Measurements from ENCODE around the gene CCDC91. TPM values are rescaled to one million over a fixed set of nuclear protein-coding genes. Genes with fewer than 3 reads are reported as not detected.

The CCDC91 gene
- polyA plus RNA-seq, 1 donor, result 20.6 TPM

DNA sequence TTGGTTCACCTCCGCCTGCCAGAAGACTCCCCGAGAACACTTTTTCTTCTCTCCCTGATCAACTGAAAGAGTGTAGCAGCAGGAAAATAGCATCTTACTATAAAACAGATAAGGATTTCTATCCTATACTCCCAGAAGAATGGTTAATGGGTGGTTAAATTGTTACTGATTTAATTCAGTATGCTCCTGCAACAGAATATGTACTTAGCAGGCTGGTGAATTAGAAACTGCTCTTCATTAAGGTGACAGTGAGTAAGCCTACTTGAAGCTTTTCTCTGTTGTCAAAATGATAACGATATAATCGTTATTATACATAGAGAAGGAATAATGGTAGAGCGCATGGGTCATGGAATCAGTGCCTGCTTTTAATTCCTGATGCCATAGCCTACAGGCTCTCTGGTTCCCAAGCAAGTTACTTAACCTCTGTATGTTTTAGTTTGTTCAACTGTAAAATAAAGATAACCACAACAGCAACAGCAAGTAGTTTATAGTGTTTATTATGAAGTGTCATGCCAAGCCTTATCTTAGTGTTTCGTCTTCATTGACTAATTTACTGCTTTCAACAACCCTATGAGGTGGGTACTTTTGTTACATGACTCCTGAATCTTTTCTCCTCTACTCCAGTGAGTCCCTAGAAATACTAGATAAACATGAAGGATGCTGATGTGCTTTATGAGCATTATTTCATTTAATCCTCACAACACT, 392.6 kb downstream of the CCDC91 start:
- DNase-seq (ENCODE audit: low read depth), result no peak

GRCh38 chr12:28583701-28584261, 393.5 kb downstream of the CCDC91 start:
- DNase-seq (ENCODE audit: low read depth), result no peak

DNA sequence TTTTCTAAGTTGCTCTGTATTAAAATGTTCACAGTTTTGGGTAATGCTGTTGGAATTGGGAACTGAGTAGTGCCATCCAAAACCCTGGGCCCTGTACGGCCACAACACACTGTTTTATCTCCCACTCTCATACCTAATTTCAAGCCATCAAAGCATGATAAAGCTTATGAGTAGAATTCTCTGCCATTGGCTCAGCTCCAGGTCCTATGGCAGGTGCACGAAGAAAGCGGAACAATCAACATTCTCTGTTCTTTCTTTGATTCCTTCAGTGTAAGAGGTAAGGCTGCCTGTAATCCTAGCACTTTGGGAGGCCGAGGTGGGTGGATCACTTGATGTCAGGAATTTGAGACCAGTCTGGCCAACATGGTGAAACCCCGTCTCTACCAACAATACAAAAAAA, 394.9 kb downstream of the CCDC91 start:
- DNase-seq (ENCODE audit: low read depth), result no peak

- DNase-seq (ENCODE audit: low read depth), result no peak
Observed at GRCh38 chr12:28586481-28586880, 396.2 kb downstream of the CCDC91 start.

GRCh38 chr12:28591831-28592230, 401.6 kb downstream of the CCDC91 start:
- DNase-seq (ENCODE audit: low read depth), result no peak

Other genes starting within 250 kb of the CCDC91 start
- 1.4 TPM for gene PTHLH, start 217.7 kb upstream of the CCDC91 start, polyA plus RNA-seq (ENCODE audit: insufficient read length)